Measurements from ENCODE around the gene SKAP2. TPM values are rescaled to one million over a fixed set of nuclear protein-coding genes. Genes with fewer than 3 reads are reported as not detected.
"Not testable (repeated sequence)": the region's sequence is repeated elsewhere in the genome, so short reads cannot be mapped to it uniquely, and the experiment has no call there.

The SKAP2 gene
- total and polyA plus RNA-seq, 2 donors (not counting 1 experiment from before 2014, with no cell fraction given): 17.5 to 25.9 TPM

GRCh38 chr7:26842897-26843296, 21.5 kb downstream of the SKAP2 start:
- DNase-seq (ENCODE audit: low read depth in 2 of 2): no peak
- no peaks in the 10 kb centered on the region for H3K79me2 ChIP-seq (ENCODE audit: control insufficient read depth, insufficient read depth, low read length)
- H3K9ac ChIP-seq (ENCODE audit: insufficient read depth, low read length): no peak overlapping the region
- TF ChIP-seq EZH2 (IDR thresholded peaks at IDR 0.05; ENCODE audit: low read length, missing control alignments): no peak
- no peak for TF ChIP-seq CTCF (conservative IDR thresholded peaks at IDR 0.05 in 1 of 2, IDR thresholded peaks at IDR 0.05 in 1 of 2; ENCODE audit: low read depth in 1 of 2, low read length in 2 of 2)
- no peak overlapping the region for H2AFZ ChIP-seq (ENCODE audit: low read length)
- H3K4me1 ChIP-seq (ENCODE audit: control insufficient read depth, extremely low read depth, insufficient read depth, low read length): no peaks in the 10 kb centered on the region
- no peaks in the 10 kb centered on the region for H3K27me3 ChIP-seq (ENCODE audit: control insufficient read depth, insufficient read depth, low read length)
- no peaks in the 10 kb centered on the region for H3K9me3 ChIP-seq (ENCODE audit: control insufficient read depth, insufficient read depth, low read depth, low read length)
- no peak overlapping the region for H3K4me3 ChIP-seq (replicated peaks in 1 of 4; ENCODE audit: control extremely low read depth in 1 of 4, insufficient read depth in 1 of 4, low read depth in 3 of 4, low read length in 4 of 4)
- H3K27ac ChIP-seq (ENCODE audit: insufficient read depth, low read length): no peak overlapping the region
- no peaks in the 10 kb centered on the region for H4K20me1 ChIP-seq (ENCODE audit: control insufficient read depth, extremely low read depth, insufficient read depth, low read length)
- no peak overlapping the region for H3K4me2 ChIP-seq (ENCODE audit: extremely low read depth, insufficient read depth, low read length)
- H3K36me3 ChIP-seq (ENCODE audit: control insufficient read depth, insufficient read depth, low read length): no peaks in the 10 kb centered on the region

GRCh38 chr7:26841003-26841739, 23.2 kb downstream of the SKAP2 start:
- H3K4me2 ChIP-seq (ENCODE audit: extremely low read depth, insufficient read depth, low read length): no peak overlapping the region
- no peak for DNase-seq (ENCODE audit: low read depth in 2 of 2)
- no peak overlapping the region for H2AFZ ChIP-seq (ENCODE audit: low read length)

GRCh38 chr7:26836793-26837192, 27.6 kb downstream of the SKAP2 start:
- H3K79me2 ChIP-seq (ENCODE audit: control insufficient read depth, insufficient read depth, low read length); H3K36me3 ChIP-seq (ENCODE audit: control insufficient read depth, insufficient read depth, low read length); H3K9ac ChIP-seq (ENCODE audit: insufficient read depth, low read length); H3K4me1 ChIP-seq (ENCODE audit: control insufficient read depth, extremely low read depth, insufficient read depth, low read length); H2AFZ ChIP-seq (ENCODE audit: low read length); DNase-seq (ENCODE audit: low read depth in 2 of 2); H3K4me2 ChIP-seq (ENCODE audit: extremely low read depth, insufficient read depth, low read length); H3K4me3 ChIP-seq (replicated peaks in 1 of 4; ENCODE audit: control extremely low read depth in 1 of 4, insufficient read depth in 1 of 4, low read depth in 3 of 4, low read length in 4 of 4); H3K27ac ChIP-seq (ENCODE audit: insufficient read depth, low read length); H4K20me1 ChIP-seq (ENCODE audit: control insufficient read depth, extremely low read depth, insufficient read depth, low read length); H3K27me3 ChIP-seq (ENCODE audit: control insufficient read depth, insufficient read depth, low read length); H3K9me3 ChIP-seq (ENCODE audit: control insufficient read depth, insufficient read depth, low read depth, low read length): not testable (repeated sequence)

More at GRCh38 chr7:26841003-26841739, 23.2 kb downstream of the SKAP2 start:
- Histone ChIP-seq H3K4me3 (replicated peaks in 1 of 4; ENCODE audit: control extremely low read depth in 1 of 4, insufficient read depth in 1 of 4, low read depth in 3 of 4, low read length in 4 of 4) (no peak overlapping the region), H3K79me2 (ENCODE audit: control insufficient read depth, insufficient read depth, low read length) (no peaks in the 10 kb centered on the region), H3K27ac (ENCODE audit: insufficient read depth, low read length) (no peak overlapping the region), H3K36me3 (ENCODE audit: control insufficient read depth, insufficient read depth, low read length) (no peaks in the 10 kb centered on the region), H3K4me1 (ENCODE audit: control insufficient read depth, extremely low read depth, insufficient read depth, low read length) (no peaks in the 10 kb centered on the region), H3K27me3 (ENCODE audit: control insufficient read depth, insufficient read depth, low read length) (no peaks in the 10 kb centered on the region), H3K9ac (ENCODE audit: insufficient read depth, low read length) (no peak overlapping the region), H3K9me3 (ENCODE audit: control insufficient read depth, insufficient read depth, low read depth, low read length) (no peaks in the 10 kb centered on the region), H4K20me1 (ENCODE audit: control insufficient read depth, extremely low read depth, insufficient read depth, low read length) (no peaks in the 10 kb centered on the region)
- TF ChIP-seq CTCF (conservative IDR thresholded peaks at IDR 0.05 in 1 of 2, IDR thresholded peaks at IDR 0.05 in 1 of 2; ENCODE audit: low read depth in 1 of 2, low read length in 2 of 2) (no peak), EZH2 (IDR thresholded peaks at IDR 0.05; ENCODE audit: low read length, missing control alignments) (no peak)

Data from fibroblast of lung (primary cell).